ENCODE results near the gene GORASP1.
A peak's percentile ranks its signal among the peaks of the same experiment; 100 is the strongest.
"Not testable (repeated sequence)": the region's sequence is repeated elsewhere in the genome, so short reads cannot be mapped to it uniquely, and the experiment has no call there.

The GORASP1 gene

DNA sequence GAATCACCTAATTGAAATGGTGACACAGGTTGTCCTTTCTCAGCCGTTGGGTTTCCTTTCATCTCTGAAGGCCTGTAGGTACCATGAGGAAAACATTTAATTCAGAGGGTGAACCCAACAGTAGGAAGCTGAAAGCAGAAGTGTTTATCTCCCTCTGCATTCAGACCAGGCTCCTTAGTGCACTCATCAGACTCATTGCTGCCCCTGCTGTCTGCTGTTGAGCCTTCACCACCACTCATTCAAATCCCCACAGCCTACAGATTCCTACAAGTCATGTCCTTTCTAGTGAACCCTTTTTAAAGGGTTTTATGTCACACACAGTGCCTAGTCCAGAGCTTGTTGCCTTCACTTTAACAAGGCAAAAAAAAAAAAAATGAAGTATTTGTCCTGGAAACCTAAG, 42.2 kb downstream of the GORASP1 start:
- peak; percentile 56 for DNase-seq (ENCODE audit: low read depth)

DNA sequence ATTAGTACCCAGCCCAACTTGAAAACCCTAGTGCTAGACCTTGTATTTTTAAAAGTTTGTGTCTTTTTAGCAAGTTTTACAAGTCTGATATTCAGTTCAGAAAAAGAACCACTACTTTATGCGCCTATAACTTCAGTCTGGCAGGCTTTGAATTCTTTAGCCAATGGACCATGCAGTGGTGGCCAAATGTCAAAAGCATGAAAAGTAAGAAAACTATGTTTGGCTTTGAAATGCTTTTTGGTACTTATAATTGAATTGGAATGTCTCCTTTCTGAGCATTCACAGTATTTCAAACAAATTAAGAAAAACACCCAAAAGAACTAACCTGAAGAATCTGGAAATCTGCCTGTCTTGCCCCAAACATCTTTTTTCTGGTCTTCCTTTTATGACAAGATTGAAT, 42.8 kb downstream of the GORASP1 start:
- peak; percentile 79 for DNase-seq (ENCODE audit: low read depth)

DNA sequence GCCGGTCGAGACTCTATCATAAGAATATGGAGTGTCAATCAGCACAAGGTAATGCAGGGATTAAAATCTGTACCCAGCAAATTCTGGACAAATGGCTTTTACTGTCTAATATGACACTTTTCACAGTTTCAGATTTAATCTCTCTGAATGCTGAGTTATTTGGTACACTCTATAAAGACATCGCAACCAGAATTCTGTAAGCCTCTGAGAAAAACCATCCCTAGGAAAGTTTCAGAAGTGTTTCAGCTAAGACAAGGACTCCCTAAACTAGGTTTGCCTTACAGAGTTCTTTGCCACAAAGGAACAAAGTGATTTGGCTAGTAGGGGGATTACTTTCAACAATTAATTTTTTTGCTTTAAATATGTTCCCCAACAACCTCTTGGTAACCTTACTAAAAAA, 44.3 kb downstream of the GORASP1 start:
- DNase-seq (ENCODE audit: low read depth), result no peak

DNA sequence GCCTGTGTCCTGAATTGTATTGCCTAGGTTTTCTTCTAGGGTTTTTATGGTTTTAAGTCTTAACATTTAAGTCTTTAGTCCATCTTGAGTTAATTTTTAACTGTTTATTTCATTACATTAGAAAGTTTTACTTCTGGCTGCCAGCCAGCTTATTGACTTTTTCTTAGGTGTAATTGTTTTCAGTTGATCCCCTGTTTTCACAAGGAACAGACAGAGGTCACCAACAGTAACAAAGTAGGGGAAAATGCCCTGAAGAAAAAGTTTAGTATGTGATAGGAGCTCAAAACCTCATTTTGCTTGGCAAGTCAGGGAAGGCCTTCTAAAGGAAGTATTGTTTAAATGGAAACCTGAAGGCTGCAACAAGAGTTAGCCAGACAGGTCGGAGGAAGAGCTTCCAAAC, 45.2 kb downstream of the GORASP1 start:
- DNase-seq (ENCODE audit: low read depth), result no peak

DNA sequence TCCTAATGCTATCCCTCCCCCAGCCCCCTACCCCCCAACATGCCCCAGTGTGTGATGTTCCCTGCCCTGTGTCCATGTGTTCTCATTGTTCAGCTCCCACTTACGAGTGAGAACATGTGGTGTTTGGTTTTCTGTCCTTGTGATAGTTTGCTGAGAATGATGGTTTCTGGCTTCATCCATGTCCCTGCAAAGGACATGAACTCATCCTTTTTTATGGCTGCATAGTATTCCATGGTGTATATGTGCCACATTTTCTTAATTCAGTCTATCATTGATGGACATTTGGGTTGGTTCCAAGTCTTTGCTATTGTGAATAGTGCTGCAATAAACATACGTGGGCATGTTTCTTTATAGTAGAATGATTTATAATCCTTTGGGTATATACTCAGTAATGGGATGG, 46.2 kb downstream of the GORASP1 start:
- not testable (repeated sequence) for DNase-seq (ENCODE audit: low read depth)

DNA sequence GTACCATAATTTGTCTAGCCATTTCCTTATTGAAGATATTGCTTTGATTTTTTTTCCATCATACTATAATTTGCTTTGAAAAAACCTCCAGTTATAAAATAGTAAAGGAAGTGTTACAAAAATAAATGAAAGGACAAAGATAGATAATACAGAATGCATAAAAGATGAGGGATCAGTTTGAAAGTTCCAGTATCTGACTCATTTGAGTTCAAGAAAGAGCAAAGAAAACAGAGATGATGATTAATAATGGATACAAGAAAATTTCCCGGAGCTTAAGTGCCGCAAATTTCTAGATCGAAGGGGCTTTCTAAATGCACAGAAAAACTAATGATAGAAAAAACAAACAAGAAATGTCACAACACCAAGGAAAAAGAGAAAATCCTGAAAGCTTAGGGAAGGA, 51.3 kb downstream of the GORASP1 start:
- DNase-seq (ENCODE audit: low read depth), result peak; percentile 4

DNA sequence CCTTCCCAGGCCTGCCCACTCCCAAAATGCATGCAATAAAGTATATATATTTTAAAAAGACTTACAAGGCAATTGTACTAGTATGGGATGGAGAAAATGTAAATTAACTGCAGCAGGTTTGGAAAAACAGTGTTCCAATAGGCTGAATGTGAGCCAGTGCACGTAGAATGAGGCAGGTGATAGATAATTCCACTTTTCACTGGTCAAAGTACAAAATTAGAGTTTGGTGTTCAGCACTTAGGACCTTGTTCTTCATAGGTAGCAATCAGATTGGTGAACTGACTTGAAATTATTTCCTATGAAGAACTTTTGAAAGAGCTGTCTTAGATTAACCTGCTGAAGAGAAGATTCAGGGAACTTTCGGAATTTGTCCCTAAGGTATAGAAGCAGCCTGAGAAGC, 53.7 kb downstream of the GORASP1 start:
- DNase-seq (ENCODE audit: low read depth), result no peak

DNA sequence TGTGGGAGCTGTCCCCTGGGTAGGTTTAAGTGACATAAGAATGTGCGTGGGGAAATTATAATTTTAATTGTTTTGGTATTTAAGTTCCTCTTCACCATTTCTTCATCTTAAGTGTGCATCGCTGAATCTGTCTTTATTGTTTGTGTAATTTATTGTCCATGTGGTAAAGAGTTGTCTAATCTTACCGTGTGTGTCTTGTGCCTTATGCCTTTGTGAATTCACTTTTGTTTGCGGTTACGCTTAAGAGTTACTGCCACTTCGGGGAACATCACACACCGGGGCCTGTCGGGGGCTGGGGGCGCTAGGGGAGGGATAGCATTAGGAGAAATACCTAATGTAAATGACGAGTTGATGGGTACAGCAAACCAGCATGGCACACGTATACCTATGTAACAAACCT, 54.8 kb downstream of the GORASP1 start:
- no peak for DNase-seq (ENCODE audit: low read depth)

DNA sequence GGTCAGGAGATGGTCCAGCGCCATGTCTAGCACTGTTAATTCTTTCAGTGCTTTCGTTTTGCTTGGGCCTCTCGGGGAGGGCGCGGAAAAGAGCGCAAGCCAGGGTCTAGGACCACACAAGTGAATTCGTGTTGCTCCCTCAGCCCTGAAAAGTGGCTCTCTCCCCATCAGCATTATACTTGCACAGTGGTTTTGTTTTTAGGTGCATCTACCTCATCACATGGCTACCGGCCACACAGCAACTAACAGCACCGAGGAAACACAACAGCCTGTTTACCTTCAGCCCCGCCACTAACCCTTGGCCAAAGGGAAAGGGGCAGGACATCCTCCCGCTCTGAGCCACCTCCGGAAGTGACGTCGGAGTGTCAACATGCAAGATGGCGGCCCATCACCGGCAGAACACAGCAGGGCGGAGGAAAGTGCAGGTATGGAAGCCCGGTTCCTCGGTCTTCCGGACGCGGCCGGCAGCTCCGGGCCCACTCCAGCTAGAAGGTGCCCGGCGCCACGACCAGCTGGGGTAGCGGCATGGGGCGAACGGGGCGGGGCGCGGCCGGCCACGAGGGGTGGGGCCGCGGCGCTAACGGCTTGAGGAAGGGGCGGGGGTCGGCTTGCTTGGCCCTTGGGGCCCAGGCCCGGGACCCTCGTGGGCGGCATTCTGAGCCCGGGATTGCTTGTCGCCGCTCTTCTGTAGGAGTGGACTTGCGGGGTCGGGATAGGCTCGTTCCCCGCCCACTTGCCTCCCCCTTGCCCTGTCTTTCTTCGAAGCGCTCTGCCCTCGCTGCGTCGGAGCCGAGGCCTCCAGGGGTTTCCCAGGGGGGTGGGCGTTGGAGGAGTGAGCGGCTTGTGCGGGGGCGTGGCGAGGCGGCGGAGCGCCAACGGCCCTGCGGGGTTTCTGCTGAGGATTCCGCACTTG, 55.5 kb downstream of the GORASP1 start, which contains the start of the genes SCN11A and WDR48:
Gene SCN11A (minus strand): TSS at position 296 of the 913 bp plus-strand sequence. CDS start 101,582 bp downstream, outside the sequence.
Gene WDR48 (plus strand): TSS at position 368 of the 913 bp plus-strand sequence. CDS start 10 bp downstream, at position 378.
- DNase-seq (ENCODE audit: low read depth), result peak; percentile 90

DNA sequence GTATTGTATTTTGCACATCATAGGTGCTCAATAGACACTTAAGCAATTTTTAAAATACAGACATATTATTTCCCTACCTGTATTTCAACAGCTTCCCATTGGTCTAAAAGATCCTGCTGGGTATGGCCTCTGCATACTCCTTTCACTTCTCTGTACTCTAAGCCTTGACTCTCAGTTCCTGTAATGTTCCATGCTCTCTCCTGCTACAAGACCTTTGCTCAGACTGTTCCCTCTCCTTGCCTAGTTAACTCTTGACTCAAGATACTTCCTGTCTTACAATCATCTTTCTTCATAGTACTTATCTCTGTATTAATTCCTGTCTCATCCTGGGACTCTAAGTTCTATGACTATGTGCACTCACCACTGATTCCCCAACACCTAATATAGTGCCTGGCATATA, 57.4 kb downstream of the GORASP1 start:
- no peak for DNase-seq (ENCODE audit: low read depth)
